ENCODE measurements around the gene THRAP3.

THRAP3 gene

GRCh38 chr1:36323636-36324352, 99.6 kb downstream of the THRAP3 start, which contains the start of gene EVA1B:
EVA1B (minus strand) TSS chr1:36323645; CDS start chr1:36323037, 608 bp downstream.
- DNase-seq (ENCODE audit: low read depth in 2 of 2, low spot score in 1 of 2), result no peak

- no peak for DNase-seq (ENCODE audit: low read depth in 2 of 2, low spot score in 1 of 2)
Observed at GRCh38 chr1:36324353-36324703, 100.1 kb downstream of the THRAP3 start.

DNA sequence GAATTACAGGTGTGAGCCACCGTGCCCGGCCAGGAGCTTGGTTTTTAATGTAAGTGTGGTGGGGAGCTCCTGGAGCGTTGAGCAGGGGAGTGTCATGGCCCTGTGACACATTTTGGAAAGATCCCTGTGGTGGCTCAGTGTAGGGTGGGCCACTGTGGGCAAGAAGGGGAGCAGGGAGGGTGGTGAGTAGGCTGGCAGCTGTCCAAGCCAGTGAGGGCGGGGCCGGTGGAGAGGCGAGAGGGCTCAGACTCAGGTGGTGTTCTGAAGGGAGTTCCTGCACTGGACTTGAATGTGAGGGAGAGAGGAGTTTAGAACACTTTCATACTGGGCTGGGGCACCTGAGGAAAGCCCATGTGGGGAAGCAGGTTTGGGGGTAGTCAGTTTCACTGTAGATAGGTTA, 102.3 kb downstream of the THRAP3 start:
- DNase-seq (ENCODE audit: low read depth in 2 of 2, low spot score in 1 of 2), result no peak

DNA sequence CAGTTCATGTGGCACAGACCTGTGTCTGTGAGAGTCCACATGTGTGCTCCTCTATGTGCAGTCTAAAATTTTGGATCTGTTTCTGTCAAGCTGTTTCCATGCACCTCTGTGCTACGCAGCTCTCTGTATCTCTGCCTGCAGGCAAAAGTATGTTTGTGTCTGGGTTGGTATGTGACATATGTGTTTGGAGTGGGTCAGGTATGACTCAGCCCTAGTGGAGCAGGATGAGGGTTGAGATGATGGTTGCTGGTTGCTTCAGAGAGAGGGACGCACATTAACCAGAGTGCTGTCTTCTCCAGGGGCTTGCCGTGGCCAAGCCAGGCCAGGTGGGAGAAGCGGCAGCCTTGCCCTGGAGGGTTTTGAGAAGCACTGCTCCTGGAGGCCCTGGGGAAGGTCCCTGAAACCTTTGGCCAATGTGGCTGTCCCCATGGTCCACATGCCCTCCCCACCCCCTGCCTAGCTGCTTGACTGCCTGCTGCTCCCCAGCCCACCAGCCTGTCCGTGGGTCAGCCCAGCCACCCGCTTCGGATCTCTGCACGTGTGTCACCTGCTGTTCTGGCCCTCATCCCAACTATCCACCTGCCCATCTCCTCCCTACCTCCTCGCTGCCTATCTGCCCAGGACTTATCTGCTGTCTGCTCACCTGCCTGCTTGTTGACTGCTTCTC, 103.3 kb downstream of the THRAP3 start:
- DNase-seq (ENCODE audit: low read depth in 2 of 2, low spot score in 1 of 2), result no peak

DNA sequence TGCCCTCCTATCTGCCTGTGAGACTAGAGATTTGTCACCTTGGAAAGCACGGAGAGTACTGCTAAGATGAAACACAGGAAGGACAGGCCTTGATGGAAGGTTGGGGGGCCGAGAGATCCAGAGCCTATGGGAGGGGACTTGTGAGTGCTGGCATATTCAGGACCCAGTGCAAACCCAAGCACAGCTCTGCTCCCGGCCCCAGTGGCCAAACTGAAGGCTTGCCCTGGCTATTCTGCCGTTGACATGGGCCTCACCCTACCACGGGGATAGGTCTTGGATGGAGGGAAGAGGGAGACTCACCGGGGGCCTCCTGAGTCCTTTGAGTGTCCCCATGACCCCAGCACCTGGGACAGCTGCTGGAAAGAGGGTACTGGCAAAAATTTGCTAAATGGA, 103.8 kb downstream of the THRAP3 start:
- no peak for DNase-seq (ENCODE audit: low read depth in 2 of 2, low spot score in 1 of 2)

- no peak for DNase-seq (ENCODE audit: low read depth in 2 of 2, low spot score in 1 of 2)
Observed at GRCh38 chr1:36328713-36329112, 104.5 kb downstream of the THRAP3 start.

DNA sequence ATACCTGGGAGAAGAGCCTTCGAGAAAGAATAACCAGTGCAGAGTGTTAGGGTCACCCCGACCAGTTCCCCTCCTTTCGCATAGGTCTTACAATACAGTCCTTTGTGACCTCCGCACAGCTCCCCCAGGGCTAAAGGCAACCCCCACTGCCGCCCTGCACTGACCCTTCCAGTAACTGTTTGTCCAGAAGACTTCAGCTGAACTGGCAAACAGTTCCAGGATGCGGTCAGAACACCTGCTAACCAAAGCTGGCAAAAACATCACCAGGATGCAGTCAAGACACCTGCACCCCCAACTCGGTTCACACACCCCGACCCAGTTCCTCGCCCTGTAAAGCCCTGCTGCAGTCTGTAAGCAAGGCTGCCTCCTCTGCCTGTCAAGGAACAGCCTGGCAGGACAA, 105.6 kb downstream of the THRAP3 start:
- no peak for DNase-seq (ENCODE audit: low read depth in 2 of 2, low spot score in 1 of 2)

GRCh38 chr1:36330940-36331339, 106.7 kb downstream of the THRAP3 start:
- no peak for DNase-seq (ENCODE audit: low read depth in 2 of 2, low spot score in 1 of 2)

DNA sequence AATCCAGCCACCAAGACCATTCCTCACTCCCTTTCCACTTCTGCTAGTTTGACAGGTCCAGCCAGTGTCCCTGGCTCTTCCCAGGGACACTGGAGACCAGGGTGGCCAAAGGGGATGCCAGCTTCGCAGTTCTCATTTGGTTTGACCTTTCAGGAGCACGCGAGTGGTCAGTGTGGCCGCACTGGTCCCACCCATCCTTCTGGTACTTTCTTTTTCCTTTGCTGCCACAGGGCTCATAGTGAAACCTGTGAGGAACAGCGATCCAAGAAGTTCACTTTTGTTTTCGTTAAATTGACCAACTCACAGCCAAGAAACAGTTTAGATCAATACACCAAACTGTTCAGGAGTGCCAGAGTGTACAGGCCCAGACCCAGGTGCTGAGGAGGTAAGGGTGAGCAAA, 113.6 kb downstream of the THRAP3 start:
- DNase-seq (ENCODE audit: low read depth in 2 of 2, low spot score in 1 of 2), result no peak

DNA sequence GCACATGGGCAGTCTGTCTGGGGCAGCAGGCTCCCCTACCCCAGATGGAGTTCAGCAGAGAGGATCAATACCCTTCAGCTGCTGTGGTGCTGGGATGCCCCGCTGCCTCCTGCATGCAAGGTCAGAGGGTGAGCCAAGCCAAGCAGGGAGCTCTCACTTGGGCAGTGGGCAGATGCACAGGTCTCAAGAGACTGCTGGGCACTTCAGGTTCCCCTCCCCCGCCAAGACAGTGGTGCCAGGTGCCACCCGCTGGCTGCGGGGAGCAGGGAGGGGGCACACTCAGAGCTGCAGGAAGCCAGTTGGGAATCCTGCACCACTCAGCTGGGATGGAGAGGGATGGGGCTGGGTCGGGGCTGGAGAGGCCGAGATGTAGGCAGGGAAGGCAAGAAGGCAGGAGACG, 115.0 kb downstream of the THRAP3 start:
- DNase-seq (ENCODE audit: low read depth in 2 of 2, low spot score in 1 of 2), result no peak

- DNase-seq (ENCODE audit: low read depth in 2 of 2, low spot score in 1 of 2), result no peak
Observed at GRCh38 chr1:36339615-36340014, 115.4 kb downstream of the THRAP3 start.

GRCh38 chr1:36341626-36342320, 117.5 kb downstream of the THRAP3 start:
- DNase-seq (ENCODE audit: low read depth in 2 of 2, low spot score in 1 of 2), result no peak

- DNase-seq (ENCODE audit: low read depth in 2 of 2, low spot score in 1 of 2), result peak in 1 of 2 donors; percentile 29
Observed at GRCh38 chr1:36342426-36343185, 118.4 kb downstream of the THRAP3 start.

DNA sequence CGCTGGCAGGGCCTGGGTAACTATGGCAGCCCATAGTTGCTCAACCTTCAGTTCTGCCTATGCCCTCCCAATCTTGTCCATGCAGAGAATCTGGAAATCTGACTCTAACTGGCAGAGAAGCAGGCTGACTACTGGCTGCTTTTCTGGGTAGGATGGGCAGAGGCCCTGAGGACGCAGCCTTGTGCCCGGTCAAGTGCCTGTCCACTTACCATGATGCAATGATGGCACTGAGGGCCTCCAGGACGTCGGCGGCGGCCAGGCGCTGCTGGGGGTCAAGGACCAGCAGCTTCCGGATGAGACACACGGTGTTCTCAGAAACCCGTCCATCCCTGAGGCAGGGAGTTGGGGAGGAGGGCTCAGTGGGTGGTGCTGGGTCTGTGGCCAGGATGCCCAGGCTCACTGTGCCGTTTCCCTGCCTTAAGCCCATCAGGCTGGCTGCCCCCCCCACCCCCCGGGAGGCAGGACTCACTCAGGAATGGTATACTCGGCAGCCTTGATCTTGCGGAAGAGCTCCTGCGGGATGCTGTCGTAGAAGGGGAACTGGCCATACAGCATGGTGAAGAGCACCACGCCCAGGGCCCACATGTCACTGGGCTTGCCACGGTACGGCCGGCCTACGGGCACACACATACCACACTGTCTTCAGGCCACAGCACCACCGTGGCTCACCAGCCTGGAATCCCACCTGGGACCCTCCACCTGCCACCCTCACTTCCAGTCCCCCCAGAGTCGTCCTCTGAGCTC, 119.6 kb downstream of the THRAP3 start:
- no peak for DNase-seq (ENCODE audit: low read depth in 2 of 2, low spot score in 1 of 2)

DNA sequence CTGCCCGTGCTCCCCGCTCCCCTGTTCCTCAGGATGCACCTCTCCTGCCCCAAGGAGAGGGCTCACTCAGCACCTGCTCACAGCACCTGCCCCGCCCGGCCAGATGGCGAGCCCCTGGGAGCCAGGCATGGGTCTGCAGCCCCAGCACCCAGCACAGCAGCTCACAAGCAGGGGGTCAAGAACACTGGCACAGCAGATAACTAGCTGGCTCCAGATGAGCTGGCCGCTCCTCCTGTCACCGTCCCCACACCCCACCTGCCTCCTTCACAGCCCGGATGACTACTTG, 120.1 kb downstream of the THRAP3 start:
- DNase-seq (ENCODE audit: low read depth in 2 of 2, low spot score in 1 of 2), result no peak

GRCh38 chr1:36345353-36345752, 121.1 kb downstream of the THRAP3 start:
- DNase-seq (ENCODE audit: low read depth in 2 of 2, low spot score in 1 of 2), result no peak

DNA sequence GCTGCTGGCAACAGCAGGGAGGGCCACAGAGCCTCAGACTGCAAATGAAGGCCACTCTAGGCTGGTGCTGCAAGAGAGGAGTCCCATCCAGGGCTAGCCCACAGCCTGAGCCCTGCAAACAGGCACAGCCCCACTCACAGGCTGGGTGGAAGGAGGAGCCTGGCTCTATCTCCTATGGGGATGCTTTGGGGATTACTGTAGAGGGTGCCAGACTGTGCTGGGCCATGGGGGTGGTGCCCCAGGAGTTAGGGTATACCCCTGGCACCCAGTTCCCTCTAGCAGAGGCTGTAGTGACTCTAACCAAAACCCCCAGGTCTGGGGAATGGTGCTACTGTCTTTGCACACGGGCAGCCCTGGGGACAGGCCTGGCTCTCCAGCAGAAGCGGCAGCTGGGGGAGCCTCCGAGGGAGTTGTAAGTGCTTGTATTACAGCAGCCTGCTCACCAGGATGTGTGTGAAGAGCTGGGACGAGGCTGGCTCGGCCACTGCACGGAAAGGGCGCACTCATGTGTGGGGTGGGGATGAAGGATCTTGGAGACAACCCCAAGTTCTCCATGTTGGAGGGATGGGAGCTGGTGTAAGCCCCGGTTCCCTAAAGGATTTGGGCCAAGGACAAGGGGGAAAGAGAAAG, 122.6 kb downstream of the THRAP3 start:
- no peak for DNase-seq (ENCODE audit: low read depth in 2 of 2, low spot score in 1 of 2)

- no peak for DNase-seq (ENCODE audit: low read depth in 2 of 2, low spot score in 1 of 2)
Observed at GRCh38 chr1:36349241-36349671, 125.0 kb downstream of the THRAP3 start.

GRCh38 chr1:36349839-36350238, 125.6 kb downstream of the THRAP3 start:
- DNase-seq (ENCODE audit: low read depth in 2 of 2, low spot score in 1 of 2), result no peak

- DNase-seq (ENCODE audit: low read depth in 2 of 2, low spot score in 1 of 2), result peak in 1 of 2 donors; percentile 20
Observed at GRCh38 chr1:36350659-36351226, 126.5 kb downstream of the THRAP3 start.

Data from stimulated activated CD8-positive, alpha-beta memory T cell treated with anti-CD3 and anti-CD28 coated beads, Interleukin-4, amount 100 ng/mL, for 1 hour (primary cell).